NCI-H69 (cell line): ENCODE measurements around the gene RGPD8.
"Not testable (repeated sequence)": the region's sequence is repeated elsewhere in the genome, so short reads cannot be mapped to it uniquely, and the experiment has no call there.

Source experiments
- DNase-seq: peaks from one replicate; lab custom pipeline; 2025; lab: John Stamatoyannopoulos, UW

Gene RGPD8

DNA sequence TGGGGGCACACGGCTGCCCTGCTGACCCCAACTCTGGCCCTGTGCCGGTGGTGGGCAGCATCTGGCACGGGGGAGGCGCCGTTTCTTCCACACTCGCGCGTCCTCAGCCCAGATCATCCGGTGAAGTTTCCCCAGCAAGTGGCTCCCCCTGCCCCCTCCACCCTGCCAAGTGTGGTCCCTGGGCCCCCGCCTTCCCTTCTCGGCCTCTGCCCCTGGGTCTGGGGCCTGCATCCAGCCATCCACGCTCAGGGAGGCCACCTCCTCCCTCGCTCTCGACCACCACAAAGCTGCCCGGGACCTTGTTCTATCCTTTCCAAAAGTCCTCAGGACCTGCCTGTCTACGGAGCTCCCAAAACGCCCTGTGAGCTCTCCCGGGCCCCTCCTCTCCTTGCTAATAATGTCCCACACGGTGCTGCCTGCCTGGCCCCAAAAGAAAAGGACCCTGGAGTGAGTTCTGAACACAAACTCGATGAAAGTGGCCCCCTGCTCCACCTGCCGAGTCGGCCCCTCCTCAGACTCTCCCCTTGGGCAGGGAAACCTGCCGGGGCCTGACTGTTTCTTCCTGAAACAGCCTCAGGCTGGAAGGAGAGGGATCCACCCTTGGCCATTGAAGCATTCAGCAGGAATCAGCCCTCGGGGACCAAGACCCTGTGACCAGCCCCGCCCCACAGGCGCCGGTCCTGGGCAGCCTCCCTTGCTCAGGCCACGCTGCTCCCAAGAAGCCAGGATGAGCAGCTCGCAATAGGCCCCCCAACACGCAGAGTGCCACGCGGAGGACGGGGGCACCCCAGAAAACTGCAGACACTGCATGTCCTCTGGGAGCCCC, 1.7 kb upstream of the RGPD8 start:
- DNase-seq, result not testable (repeated sequence)

DNA sequence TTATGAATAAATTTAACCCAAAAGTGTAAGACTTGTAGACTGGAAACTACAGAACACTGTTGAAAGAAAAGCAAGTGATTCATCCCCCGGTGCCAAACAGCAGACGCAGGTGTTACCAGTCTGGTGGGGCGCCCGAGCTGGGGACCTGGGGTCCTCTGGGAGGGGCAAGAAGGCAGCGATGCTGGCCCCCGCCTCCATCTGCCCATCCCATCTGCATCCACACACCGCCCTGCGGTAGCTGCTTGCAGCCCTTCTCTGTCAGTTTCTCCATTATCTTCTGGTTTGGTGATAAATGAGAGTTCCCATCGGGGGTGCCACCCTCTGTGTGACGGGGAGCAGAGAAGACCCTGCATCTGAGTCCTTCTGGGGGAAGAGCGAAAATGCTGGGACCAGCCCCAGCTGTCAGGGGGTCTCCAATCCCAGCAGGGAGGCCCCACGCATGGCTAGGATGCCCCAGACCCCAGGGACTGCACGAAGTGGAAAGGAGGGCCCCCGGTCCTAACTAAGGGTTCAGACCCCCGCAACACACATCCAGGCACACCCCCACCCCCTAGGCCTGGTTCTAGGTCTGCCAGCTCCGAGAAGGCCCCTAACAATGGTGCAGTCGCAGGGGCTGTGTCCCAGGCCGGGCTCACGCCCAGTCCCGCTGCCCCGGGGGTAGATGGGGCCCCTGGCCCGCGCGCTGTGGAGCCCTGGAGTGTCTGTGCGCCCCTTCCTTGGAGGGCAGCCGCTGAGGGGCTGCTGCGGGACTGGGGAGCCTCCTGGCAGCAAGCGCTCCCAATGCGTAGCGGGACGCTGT, 686 bp upstream of the RGPD8 start:
- no peak for DNase-seq

DNA sequence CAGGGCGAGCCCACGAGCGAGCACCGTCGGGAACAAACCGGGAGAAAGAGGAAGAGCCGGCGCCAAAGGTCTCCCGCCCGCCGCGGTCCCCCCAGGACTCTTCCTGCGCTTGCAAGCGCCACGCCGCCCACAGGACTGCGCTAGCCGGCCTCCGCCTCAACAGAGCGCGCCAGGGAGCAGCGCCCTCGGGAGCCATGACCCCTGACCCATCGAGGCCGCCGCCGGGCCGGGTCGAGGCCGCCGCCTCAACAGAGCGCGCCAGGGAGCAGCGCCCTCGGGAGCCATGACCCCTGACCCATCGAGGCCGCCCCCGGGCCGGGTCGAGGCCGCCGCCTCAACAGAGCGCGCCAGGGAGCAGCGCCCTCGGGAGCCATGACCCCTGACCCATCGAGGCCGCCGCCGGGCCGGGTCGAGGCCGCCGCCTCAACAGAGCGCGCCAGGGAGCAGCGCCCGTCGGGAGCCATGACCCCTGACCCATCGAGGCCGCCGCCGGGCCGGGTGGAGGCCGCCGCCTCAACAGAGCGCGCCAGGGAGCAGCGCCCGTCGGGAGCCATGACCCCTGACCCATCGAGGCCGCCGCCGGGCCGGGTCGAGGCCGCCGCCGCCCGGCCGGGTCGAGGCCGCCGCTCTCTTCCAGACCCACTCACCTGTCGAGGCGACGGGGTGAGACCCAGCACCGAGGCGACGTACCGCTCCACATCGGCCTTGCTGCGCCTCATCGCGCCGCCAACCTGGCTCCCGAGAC, 538 bp downstream of the RGPD8 start:
- not testable (repeated sequence) for DNase-seq

DNA sequence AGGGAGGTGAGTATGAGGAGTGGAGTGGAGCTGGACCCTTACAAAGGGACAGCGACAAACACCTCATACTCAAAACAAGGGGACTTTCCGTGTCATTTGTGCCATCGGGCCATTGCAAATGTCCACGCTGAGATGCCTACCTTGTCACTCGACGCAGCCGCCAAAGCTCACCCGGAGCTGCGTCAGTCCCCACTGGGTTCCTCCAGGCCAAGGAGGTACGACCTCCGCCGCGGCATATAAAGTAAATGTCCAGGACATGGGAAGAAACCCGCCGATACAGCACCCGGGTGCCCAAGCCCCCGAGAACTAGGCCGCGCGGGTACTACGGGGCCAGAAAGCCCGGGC, 1.1 kb downstream of the RGPD8 start:
- DNase-seq, result not testable (repeated sequence)

DNA sequence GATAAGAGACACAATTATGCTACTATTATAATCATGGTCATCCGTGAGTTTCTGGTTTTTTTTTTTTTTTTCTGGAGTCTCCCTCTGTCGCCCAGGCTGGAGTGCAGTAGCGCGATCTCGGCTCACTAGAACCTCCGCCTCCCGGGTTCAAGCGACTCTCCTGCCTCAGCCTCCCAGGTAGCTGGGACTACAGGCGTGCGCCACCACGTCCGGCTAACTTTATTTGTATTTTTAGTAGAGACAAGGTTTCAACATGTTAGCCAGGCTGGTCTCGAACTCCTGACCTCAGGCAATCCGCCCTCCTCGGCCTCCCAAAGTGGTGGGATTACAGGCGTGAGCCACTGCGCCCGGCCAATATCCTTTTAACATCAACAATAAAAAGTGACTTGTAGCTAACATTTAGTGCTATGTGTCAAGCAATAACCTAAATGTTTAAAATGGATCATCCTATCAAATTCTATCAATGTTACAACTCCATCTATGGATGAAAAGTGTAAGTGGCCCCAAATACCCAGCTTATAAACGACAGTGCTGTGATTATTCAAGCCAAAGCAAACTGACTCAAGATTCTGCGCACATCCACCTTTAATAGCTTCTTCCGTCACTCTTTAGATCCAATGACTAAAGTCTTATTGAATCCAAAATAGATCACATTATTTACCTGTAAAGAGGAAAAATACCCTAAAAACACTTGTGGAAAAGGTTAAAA, 1.7 kb downstream of the RGPD8 start:
- DNase-seq, result not testable (repeated sequence)

DNA sequence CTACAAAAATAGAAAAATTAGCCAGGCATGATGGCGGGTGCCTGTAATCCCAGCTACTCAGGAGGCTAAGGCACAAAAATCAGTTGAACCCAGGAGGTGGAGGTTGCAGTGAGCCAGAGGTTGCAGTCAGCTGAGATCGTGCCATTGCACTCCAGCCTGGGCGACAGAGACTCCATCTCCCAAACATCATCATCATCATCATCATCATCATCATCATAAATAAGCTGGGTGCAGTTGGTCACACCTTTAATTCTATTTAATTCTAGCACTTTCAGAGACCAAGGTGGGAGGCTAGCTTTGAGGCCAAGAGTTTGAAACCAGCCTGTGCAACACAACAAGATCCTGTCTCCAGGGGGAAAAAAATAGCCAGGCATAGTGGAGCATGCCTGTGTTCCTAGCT, 8.9 kb downstream of the RGPD8 start:
- DNase-seq, result not testable (repeated sequence)

DNA sequence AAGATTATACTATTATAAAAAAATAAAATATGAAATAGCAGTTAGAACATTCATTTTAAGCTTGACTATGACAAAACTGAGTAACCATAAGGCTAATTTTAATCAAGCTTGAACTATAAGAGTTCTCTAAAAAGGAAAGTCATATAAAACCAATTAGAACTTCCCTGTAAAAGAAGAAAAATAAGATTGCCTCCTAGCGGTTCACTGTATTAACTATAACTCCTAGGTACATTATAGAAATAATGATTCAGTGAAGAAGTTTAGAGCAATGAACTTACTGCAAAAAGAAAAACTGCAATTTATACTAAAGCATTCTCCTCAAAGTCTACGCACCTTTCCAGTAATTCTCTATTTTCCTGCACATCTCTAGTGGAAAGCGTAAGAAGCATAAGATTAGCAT, 16.6 kb downstream of the RGPD8 start:
- DNase-seq, result not testable (repeated sequence)

DNA sequence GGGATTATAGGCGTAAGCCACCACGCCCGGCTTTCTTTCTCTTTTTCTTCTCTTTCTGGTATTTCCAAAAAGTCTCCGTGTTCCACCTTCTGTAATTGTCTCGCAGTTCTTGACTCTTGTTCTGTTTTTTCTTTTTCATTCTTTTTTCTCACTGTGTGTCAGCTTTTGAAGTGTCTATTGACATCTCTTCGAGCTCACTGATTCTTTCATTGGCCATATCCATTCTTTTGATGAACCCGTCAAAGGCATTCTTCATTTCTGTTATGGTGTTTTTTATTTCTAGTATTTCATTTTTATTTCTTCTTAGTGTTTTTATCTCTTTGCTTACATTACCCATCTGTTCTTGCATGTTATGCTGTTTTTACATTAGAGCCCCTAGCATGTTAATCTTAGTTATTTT, 73.4 kb downstream of the RGPD8 start:
- not testable (repeated sequence) for DNase-seq

DNA sequence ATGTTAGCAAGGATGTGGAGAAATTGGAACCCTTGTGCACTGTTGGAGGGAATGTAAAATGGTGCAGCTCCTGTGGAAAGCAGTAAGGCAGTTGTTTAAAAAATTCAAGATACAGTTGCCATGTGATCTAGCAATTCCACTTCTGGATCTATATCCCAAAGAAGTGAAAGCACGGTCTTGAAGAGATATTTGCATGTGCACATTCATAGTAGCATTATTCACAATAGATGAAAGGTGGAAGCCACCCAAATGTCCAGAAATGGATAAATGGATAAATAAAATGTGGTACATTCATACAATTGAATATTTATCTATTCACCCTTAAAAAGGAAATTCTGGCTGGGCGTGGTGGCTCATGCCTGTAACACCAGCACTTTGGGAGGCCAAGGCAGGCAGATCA, 79.1 kb downstream of the RGPD8 start:
- DNase-seq, result not testable (repeated sequence)

DNA sequence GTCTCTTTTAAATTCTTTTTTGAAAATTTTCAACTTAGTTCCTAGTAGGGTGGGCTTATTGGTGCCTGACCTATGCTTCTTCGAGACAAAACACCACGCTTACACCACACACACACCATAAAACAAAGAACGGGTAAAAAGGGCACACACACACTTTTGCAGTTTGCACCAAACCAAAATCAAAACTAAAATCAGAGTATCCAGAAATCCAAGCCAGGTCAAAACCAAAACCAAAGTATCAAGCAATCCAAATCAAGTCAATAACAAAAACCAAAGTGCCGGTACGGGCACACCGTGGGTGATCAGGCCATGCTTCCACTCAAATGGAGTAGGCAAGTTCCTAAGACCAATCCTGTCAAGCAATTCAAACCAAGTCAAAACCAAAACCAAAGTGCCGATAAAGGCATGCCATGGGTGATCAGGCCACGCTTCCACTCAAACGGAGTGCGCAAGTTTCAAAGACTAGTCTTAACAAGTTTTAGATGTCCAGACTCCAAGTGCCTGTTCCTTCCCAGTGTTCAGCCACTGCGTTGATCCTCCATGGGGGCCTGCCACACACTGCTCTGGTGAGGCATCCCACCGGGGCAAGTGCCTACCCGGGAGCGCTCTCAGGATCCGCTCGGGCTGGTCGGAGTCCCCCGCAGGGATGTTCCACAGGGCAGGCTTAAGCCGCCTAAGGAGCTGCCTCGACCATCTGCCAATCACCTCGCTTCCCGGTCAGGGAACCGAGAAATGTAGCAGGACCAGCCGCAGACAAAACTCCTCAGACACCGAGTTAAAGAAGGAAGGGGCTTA, 80.4 kb downstream of the RGPD8 start:
- DNase-seq, result not testable (repeated sequence)

DNA sequence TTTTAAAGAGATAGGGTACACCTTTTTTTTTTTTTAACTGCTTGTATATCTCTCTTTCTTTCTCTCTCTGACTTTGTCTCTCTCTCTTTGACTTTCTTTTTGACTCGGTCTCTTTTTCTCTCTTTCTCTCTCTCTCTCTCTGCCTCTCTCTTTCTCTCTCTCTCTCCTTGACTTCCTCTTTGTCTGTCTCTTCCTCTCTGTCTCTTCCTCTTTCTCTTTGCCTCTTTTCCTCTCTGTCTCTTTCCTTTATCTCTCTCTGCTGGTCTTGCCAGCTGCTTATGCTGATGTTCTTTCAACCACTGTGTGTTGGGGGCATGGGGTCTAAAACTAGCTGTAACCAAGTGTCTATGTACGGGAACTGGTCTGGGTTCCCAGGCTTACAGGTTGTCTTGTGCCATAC, 81.2 kb downstream of the RGPD8 start:
- not testable (repeated sequence) for DNase-seq

DNA sequence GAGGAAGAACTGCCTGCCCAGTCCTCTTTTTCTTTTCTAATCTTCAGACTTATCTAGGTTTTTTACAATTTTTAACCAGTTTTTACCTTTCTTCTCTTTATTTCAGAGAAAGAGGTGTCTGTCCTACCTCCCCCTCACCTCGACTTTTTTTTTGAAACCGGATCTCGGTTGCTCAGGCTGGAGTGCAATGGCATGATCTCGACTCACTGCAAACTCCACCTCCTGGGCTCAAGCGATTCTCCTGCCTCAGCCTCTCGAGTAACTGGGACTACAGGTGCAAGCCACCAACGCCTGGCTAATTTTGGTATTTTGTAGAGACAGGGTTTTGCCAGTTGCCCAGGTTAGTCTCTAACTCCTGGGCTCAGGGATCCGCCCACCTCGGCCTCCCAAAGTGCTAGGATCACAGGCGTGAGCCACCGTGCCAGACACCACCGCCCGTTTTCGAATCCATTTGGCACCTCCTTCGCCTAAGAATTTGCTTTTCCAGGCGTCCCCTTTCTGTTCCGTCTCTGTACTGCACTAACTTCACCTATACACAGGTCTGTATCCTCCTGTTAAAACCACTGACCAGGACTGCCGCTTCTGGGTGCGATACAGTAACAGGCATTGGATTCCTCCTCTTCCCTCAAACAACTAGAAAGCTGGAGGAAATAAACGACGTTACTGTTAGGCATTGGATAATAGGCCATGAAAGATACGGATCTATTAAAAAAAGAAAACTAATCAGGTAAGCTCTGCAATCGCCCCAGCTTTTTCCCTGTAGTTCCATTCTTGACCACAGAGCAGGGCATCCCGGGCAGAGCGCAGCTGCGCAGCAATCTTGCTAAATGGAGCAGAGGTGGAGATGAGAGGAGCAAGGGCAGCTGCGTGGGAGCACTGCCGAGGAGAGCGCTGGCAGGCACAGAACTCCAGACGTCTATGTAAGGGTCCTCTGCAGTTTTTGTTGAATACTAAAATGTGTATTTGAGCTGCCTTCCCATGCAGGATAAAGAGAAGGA, 88.1 kb downstream of the RGPD8 start:
- DNase-seq, result peak; percentile 56

DNA sequence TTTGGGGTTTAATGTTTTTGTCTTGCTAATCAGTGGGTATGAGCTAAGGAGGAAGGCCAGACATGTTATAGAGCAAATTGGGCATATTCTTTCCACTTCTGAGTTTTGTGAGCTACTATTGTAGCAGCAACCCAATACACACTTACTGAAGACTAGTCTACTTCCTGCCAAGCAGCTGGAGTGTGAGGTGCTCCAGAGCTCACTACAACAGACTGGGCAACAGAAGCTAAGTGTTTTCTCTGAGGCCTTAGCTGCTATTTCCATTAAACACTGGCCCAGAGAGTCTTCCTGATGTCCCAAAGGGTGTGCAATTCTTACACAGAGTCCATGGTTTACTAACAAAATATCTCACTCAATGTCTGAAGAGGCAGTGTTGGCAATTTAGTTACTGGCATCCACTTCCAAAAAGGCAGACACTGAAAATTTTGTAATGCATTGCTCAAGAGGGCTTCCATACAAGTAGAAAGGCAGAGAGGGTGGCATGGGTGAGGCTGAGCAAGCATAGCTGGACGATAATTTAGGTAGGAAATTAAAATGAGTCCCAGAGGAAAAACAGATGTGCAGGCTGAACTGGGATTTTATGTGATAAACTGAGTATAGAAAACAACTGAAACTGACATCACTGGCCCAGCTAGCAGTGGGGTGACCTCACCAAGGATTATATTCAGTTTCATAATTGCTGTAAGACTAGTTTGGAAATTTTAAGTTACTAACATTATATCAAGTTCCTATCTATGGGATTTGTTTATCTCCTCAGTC, 89.4 kb downstream of the RGPD8 start:
- no peak for DNase-seq

DNA sequence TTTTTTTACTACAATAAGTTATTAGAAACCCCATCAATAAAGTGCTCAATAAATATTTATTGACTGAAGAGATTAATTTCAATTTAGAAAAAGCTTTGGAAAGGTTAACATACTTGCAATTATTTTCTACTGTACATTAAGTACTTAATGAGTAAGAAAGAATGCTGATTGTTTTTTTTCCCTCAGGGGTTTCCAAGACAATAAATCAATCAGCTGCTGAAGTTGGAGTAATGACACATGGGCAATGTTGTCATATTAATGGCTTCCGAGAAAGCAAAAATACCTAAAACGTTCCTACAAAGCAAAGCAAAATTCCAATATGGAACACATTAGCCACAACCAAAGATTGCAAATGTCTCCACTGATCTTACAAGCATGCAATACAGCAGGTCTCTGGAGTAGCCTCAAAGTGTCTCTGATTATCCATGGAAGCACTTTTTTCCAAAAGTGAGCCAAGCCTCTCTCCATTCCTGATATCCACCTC, 91.3 kb downstream of the RGPD8 start:
- DNase-seq, result no peak

DNA sequence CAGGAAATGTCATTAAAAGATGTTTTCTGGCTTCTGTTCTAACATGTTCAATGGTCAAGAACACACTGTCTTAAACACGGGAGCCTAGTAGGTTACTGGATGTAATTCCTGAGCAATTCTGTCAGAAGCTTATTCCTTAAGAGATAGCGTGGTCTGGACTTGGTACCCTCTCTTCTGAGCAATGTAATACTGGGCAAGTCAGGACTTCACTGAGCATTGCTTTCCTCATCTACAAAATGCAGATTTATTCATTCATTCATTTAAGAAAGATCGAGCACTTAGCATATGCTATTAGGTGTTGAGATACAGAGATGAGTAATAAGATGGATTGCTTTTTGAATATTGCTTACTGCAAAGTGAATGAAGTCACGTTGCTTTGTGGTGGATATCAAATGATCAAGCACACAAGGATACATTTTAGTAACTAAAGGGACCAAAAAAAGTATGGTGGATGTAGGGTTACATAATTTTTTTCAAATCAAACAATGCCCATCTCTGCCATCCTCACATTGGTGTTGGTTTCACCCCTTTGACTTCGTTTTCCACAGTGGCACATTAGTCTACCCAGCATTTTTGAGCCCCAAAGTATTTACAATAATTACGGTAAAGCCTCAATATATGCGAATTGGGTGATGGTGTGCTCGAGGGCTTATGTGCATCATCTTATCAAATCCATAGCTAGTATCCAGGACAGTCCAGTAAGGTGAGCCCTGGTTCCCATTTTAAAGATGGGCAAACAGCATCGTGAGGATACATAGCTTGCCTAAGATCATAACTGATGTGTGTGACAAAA, 92.8 kb downstream of the RGPD8 start:
- no peak for DNase-seq

DNA sequence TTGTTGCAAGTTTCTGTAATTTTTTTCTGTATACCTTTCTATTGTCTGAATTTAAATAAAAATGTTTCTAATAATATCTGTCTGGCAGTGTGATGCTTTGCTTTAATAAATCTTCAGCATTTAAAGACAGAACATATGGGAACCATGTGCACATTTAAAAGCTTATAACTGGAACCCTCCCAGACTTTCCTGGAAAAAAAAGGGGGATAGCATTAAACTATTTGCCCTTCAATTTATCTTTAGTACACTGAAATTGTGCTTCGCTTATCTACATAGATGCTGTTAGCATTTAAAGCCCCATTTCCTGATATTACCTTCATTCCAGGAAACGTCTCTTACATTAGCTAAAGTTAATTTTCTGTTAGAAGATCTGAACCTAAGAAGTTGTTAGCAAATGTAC, 93.5 kb downstream of the RGPD8 start:
- DNase-seq, result no peak

DNA sequence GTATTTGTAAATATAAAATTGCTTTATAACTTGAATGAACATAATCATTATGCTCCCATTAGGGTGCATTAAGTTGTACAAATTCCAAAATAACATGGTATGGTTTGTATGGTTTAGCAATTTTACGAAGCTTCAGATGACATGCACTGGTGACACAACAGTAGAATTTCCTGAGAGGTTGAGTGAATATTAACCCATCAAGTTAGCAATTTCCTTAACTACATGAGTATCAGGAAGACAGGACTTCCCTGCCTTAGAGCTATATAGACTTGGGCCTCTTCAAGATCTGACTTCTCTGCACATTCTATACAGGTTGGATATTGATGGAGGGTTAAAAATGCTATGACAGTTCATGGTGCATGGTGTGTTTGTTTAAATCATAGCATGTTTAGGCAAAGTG, 97.8 kb downstream of the RGPD8 start:
- DNase-seq, result no peak

DNA sequence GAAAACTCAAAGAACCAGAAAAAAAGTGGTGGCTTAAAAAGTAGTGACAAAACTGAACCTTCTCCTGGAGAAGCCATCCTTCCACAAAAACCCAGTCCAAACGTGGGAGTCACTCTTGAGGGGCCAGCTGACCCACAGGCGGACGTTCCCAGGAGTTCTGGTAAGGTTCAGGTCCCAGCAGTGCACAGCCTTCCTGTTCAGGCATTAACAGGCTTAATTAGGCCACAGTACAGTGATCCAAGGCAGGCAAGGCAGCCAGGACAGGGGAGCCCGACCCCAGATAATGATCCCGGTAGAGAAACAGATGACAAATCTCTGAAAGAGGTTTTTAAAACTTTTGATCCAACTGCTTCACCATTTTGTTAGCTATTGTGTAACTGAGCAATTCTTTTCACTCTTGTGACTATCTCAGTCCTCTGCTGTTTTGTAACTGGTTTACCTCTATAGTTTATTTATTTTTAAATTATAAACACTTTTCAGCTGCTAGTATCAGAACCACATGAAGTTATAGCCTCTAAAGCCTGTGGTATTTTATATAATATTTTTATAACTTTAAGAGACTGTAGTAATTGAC, 101.2 kb downstream of the RGPD8 start:
- DNase-seq, result no peak
